Spleen (tissue), 11 donors: Measurements from ENCODE around the gene HSF2. TPM values are rescaled to one million over a fixed set of nuclear protein-coding genes. Genes with fewer than 3 reads are reported as not detected.

Experiments used
- DNase-seq: peaks from one replicate; pipeline ENCODE4 v3.0.0-alpha.2; 2020
- H3K27ac ChIP-seq, 8 donors: fragments of 200-600 bp; sonication (generic) in 7 of 8; 1 replicate in 4 of 8; 2 replicates in 4 of 8; pipeline versions ENCODE4 v1.5.0 to v1.8.0; 2016 to 2021; ENCODE audit warnings: inconsistent platforms in 4 of 8, mild to moderate bottlenecking in 4 of 8, moderate library complexity in 1 of 8
- H3K27me3 ChIP-seq, 7 donors: fragments of 200-600 bp; sonication (generic) in 6 of 7; replicated peaks in 1 of 7; 1 replicate in 4 of 7; 2 replicates in 3 of 7; pipeline versions ENCODE4 v1.5.0 to v1.8.0; 2016 to 2021; ENCODE audit warnings: inconsistent platforms in 3 of 7, mild to moderate bottlenecking in 1 of 7
- H3K36me3 ChIP-seq, 6 donors: fragments of 200-600 bp; sonication (generic) in 5 of 6; 1 replicate in 4 of 6; 2 replicates in 2 of 6; pipeline versions ENCODE4 v1.5.0 to v1.8.0; 2016 to 2021; ENCODE audit warnings: inconsistent platforms in 2 of 6
- H3K4me1 ChIP-seq, 6 donors: fragments of 200-600 bp; sonication (generic) in 5 of 6; 1 replicate in 3 of 6; 2 replicates in 3 of 6; pipeline versions ENCODE4 v1.5.0 to v1.8.0; 2016 to 2021; ENCODE audit warnings: inconsistent platforms in 3 of 6
- H3K4me3 ChIP-seq, 8 donors: fragments of 200-600 bp; sonication (generic) in 7 of 8; 1 replicate in 4 of 8; 2 replicates in 4 of 8; pipeline versions ENCODE4 v1.5.0 to v1.8.0; 2016 to 2021; ENCODE audit warnings: inconsistent platforms in 4 of 8, mild to moderate bottlenecking in 4 of 8, moderate library complexity in 2 of 8
- H3K9me3 ChIP-seq, 8 donors: fragments of 200-600 bp; sonication (generic) in 7 of 8; 1 replicate in 4 of 8; 2 replicates in 4 of 8; pipeline versions ENCODE4 v1.5.0 to v1.8.0; 2016 to 2021; ENCODE audit warnings: inconsistent platforms in 4 of 8
- POLR2A ChIP-seq, 3 donors: fragments of 450-650 bp; IDR thresholded peaks; one replicate each; pipeline ENCODE4 v1.5.1; 2017; ENCODE audit warnings: antibody characterized with exemption in 3 of 3, mild to moderate bottlenecking in 1 of 3
- POLR2AphosphoS5 ChIP-seq, 3 donors: sonication (generic); formaldehyde crosslinking; IDR thresholded peaks; one replicate each; pipeline ENCODE4 v1.5.1; 2017; ENCODE audit warnings: antibody characterized with exemption in 3 of 3
- WGBS, 5 donors: extraction: QIAGEN DNeasy Blood & Tissue Kit in 3 of 5; methylation state at CpG; one replicate each; pipeline versions ENCODE4 v1.1.5 to v1.1.7; 2013 to 2018; 5-methylcytosine and 5-hydroxymethylcytosine counted together
- intact Hi-C: fragments of 100-400 bp; cut with DNase I; formaldehyde crosslinking; loops from one replicate; pipeline ENCODE4 v1.15.0; 2023; ENCODE audit warnings: low total_unique reads
- polyA plus RNA-seq, 3 donors: library from polyadenylated mRNA; stranded (reverse); fragments of 200-250 nt; gene quantifications; one replicate each; pipeline ENCODE4 v1.2.1, GENCODE V29; 2013
- total RNA-seq, 7 donors: library from RNA; depleted of rRNA in 3 of 7; stranded (reverse); fragments of >200 nt in 3 of 7; fragmentation: NEBNext Ultra II Directional in 4 of 7; extraction: Animal tissue kit (Norgen Biotek cat#: 25700) in 4 of 7; gene quantifications; one replicate each; pipeline versions ENCODE4 v1.1.0 to v1.2.1, GENCODE V29; 2016 to 2021
- TF ChIP-seq, protein P1 (sequence below), 11 experiments: fragments of 200-600 bp in 7 of 11; fragments of 450-650 bp in 4 of 11; sonication (generic) in 4 of 11; IDR thresholded peaks in 8 of 11; conservative IDR thresholded peaks in 3 of 11; 1 replicate in 7 of 11; 2 replicates in 4 of 11; pipeline versions ENCODE4 v1.4.0 to v1.8.0; 2016 to 2021; ENCODE audit warnings: antibody characterized with exemption in 11 of 11, inconsistent platforms in 4 of 11, mild to moderate bottlenecking in 1 of 11
- donor health status: healthy with polysubstance abuse.
- donor health status: DM: no; HTN: no; CAD: no; lungs with moderate emphysema.
- donor health status: DM: no; HTN: no; CAD: no.
- donor health status: Bipolar disorder and iron deficiency.
- donor health status: healthy.
- donor health status: DM: no; HTN: no; CAD: no.
- donor health status: DM: yes; HTN: yes; CAD: no.

Gene HSF2
- total and polyA plus RNA-seq, 10 donors, result 7.5 to 18.2 (median 10.6) TPM

- H3K4me3 ChIP-seq, result no peak overlapping the region
- DNase-seq, result no peak
- TF ChIP-seq POLR2AphosphoS5 (IDR thresholded peaks at IDR 0.05) (no peak), POLR2A (IDR thresholded peaks at IDR 0.05) (no peak)
- TF ChIP-seq, protein P1, sequence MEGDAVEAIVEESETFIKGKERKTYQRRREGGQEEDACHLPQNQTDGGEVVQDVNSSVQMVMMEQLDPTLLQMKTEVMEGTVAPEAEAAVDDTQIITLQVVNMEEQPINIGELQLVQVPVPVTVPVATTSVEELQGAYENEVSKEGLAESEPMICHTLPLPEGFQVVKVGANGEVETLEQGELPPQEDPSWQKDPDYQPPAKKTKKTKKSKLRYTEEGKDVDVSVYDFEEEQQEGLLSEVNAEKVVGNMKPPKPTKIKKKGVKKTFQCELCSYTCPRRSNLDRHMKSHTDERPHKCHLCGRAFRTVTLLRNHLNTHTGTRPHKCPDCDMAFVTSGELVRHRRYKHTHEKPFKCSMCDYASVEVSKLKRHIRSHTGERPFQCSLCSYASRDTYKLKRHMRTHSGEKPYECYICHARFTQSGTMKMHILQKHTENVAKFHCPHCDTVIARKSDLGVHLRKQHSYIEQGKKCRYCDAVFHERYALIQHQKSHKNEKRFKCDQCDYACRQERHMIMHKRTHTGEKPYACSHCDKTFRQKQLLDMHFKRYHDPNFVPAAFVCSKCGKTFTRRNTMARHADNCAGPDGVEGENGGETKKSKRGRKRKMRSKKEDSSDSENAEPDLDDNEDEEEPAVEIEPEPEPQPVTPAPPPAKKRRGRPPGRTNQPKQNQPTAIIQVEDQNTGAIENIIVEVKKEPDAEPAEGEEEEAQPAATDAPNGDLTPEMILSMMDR (IDR thresholded peaks at IDR 0.05 in 8 of 11, conservative IDR thresholded peaks at IDR 0.05 in 3 of 11), result no peak
- H3K27ac ChIP-seq, result no peak overlapping the region
- no peaks in the 10 kb centered on the region for H3K9me3 ChIP-seq
- 80 to 92% (median 84%) methylated on average over 15 of the region's 15 CpGs for WGBS, 5 donors
- intact Hi-C loops, result no loop called here
- H3K4me1 ChIP-seq, result no peaks in the 10 kb centered on the region
- no peaks in the 10 kb centered on the region for H3K36me3 ChIP-seq
- H3K27me3 ChIP-seq, result peaks cover 0 to 9% (median 0%) of the 10 kb centered on the region in 7 donors
These were observed 38.0 kb upstream of the HSF2 start for GRCh38 chr6:122361314-122361979.

DNA sequence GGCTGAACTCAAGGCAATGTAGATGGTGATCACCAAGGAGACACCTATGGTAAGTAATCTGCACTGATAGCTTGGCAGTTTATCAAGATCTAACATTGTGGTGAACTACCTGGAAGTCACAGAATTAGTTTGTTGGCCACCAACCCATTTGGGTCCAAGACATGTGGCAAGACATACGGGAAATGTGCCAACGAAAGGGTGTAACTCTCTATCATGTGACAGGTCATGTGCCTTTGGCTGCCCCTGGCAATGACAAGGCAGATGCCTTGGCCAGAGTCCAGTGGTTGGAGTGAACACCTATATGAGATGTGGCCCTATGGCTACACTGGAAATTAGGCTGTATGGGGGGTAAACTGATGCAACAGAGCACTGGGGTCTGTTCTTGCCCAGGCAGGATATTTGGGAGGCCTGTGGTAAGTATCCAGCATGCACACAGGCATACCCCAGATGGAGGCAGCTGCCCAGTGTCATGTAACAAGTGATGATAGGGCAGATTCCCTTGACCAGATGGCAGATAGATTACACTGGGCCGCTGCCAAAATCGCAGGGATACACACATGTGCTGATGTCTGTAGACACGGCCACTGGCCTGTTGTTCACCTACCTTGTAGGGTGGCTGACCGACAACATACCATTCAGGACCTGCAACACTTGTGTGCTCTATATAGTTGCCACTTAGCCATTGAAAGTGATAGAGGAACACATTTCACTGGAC is 35.5 kb upstream of the HSF2 start:
- Histone ChIP-seq H3K36me3 (no peaks in the 10 kb centered on the region), H3K4me1 (no peaks in the 10 kb centered on the region), H3K27ac (no peak overlapping the region), H3K9me3 (no peaks in the 10 kb centered on the region), H3K4me3 (no peak overlapping the region), H3K27me3 (peaks cover 0 to 9% (median 0%) of the 10 kb centered on the region in 7 donors)
- no peak for TF ChIP-seq POLR2A (IDR thresholded peaks at IDR 0.05)
- TF ChIP-seq POLR2AphosphoS5 (IDR thresholded peaks at IDR 0.05), result no peak
- TF ChIP-seq, protein P1 (IDR thresholded peaks at IDR 0.05 in 8 of 11, conservative IDR thresholded peaks at IDR 0.05 in 3 of 11), result no peak
- intact Hi-C loops, result no loop called here
- WGBS, 5 donors, result 71 to 92% (median 84%) methylated on average over 5 to 6 of the region's 6 CpGs
- DNase-seq, result no peak

- no peak overlapping the region for H3K27ac ChIP-seq
- 81 to 88% (median 84%) methylated on average over 7 to 8 of the region's 8 CpGs for WGBS, 5 donors
- no peaks in the 10 kb centered on the region for H3K9me3 ChIP-seq
- intact Hi-C loops, result no loop called here
- H3K4me1 ChIP-seq, result no peaks in the 10 kb centered on the region
- H3K4me3 ChIP-seq, result no peak overlapping the region
- TF ChIP-seq, protein P1 (IDR thresholded peaks at IDR 0.05 in 8 of 11, conservative IDR thresholded peaks at IDR 0.05 in 3 of 11), result no peak
- no peak for TF ChIP-seq POLR2A (IDR thresholded peaks at IDR 0.05)
- TF ChIP-seq POLR2AphosphoS5 (IDR thresholded peaks at IDR 0.05), result no peak
- no peak for DNase-seq
- H3K27me3 ChIP-seq, result peaks cover 0 to 9% (median 0%) of the 10 kb centered on the region in 7 donors
- H3K36me3 ChIP-seq, result no peaks in the 10 kb centered on the region
These were observed 33.6 kb upstream of the HSF2 start for GRCh38 chr6:122365775-122366403.

GRCh38 chr6:122367171-122367570 is 32.3 kb upstream of the HSF2 start:
- TF ChIP-seq POLR2AphosphoS5 (IDR thresholded peaks at IDR 0.05) (no peak), POLR2A (IDR thresholded peaks at IDR 0.05) (no peak)
- TF ChIP-seq, protein P1 (IDR thresholded peaks at IDR 0.05 in 8 of 11, conservative IDR thresholded peaks at IDR 0.05 in 3 of 11), result no peak
- intact Hi-C loops, result no loop called here
- no peak for DNase-seq
- Histone ChIP-seq H3K4me3 (no peak overlapping the region), H3K27ac (no peak overlapping the region), H3K4me1 (no peaks in the 10 kb centered on the region), H3K36me3 (no peaks in the 10 kb centered on the region), H3K9me3 (no peaks in the 10 kb centered on the region), H3K27me3 (peaks cover 0 to 4% (median 0%) of the 10 kb centered on the region in 7 donors)
- WGBS, 5 donors, result 83 to 97% (median 86%) methylated on average over 1 of the region's 1 CpG
